ENCODE results near the gene BRMS1.

Gene BRMS1

DNA sequence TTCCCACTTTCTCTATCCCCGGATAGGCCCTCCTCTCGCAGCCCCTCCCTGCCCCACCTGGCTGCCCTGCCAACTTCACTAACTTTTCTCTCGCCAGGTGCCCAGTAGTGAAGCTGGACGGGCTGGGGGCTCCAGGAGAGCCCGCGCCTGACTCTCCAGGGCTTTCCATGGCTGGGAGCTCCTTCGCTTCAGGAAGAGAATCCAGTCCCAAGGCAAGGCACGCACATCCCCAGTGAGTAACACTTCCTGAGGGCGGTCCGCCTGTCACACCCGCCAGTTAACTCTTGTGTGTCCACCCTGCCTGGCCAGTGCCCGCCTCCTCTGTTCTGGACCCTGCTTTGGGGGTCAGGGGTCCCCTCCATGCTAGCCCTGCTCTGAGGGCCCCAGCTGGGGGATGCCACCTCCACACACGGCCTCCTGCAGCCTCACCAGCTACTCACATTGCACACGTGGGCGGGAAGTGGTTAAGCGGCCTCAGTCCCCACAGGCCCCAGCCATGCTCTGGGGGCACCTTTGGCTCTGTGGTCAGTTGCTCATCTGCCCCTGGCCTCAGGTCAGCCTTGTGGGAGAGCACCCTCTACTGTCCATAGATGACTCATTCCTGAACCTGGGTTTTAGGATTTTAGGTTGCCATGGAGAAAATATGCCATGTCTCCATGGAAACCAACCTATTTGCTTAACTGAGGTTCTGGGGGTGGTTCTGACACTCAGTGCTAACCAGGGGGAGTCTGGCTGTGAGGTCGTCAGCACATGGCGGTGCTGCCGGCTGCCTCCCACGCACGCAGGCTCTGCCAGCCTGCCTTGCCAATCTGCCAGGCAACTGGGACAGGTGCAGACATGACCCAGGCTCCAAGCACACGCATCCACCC lies 8.4 kb downstream of the BRMS1 start, which contains the start of gene RIN1:
RIN1 (minus strand) TSS at position 201 of the 869 bp plus-strand sequence; CDS start at position 169, 32 bp downstream.
- peak in 3 of 5 experiments; percentile 17 to 79 (median 59) for DNase-seq

DNA sequence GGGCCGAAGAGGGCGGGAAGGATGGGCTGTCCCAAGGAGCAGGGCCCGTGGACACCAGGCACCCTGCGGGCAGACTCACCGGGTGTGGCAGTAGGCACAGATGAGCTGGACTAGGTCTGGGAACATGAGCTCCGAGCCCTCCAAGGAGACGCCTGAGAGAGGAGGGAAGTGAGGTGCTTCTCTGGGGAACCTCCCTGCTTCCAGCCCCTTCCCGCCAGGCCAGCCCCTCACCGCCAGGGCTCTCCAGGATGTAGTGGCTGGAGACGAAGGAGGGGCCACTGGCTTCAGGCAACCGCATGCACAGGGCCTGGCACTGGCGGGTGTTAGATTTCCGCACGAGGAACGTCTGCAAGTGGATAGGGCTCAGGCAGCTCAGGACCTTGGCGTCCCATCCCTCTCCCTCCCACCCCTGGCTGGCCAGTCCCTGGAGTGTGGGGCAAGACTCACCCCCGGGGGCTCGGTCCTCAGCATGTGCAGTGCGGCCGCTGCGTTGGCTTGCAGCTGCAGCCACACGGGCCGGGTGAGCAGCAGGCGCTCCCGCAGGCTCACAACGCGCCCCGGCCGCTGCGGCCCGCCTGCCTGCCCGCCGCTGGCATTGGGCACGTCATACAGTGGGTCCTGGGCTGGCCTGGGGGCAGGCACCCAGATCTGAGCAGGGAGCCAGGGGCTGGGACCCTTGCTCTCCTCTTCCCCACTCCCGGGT lies 9.2 kb downstream of the BRMS1 start:
- no peak for DNase-seq

DNA sequence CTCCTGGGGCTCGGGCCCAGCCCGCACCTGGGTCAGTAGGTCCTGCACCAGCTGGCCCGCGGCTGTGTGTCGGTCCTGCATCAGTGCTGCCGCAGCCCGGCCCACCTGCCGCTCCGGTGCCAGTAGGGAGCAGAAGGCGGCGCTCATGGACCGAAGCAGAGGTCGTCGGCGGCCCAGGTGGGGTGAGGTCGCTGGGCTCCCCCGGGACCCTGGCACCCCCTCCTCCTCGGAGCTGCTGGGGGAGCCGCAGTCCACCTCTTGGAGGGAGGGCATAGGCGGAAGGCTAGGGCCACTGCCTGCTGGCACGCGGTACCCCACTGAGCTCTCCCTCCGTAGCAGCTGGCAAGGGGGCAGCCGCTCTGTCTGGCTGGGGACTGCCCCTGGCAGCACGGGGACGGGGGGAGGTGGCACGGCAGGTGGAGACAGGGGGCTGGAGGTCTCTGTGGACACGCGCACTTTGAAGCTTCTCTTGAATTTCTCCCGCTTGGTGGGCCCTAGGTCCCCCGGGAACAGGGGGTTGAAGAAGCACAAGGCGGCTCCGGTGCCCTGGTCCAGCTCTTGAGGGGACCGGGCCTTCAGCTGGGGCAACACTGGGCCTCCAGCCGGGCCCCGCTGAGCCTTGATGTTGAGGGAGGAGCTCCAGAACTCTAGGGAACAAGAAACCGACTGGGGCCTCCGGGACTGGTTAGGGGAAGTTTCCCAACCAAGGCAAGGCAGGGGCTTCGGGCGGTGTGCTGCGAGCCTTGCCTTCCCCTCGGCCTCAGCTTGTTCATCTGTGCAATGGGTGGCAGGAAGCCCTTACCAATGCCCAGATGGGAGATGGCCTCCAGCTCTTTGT lies 10.1 kb downstream of the BRMS1 start:
- DNase-seq, result no peak

DNA sequence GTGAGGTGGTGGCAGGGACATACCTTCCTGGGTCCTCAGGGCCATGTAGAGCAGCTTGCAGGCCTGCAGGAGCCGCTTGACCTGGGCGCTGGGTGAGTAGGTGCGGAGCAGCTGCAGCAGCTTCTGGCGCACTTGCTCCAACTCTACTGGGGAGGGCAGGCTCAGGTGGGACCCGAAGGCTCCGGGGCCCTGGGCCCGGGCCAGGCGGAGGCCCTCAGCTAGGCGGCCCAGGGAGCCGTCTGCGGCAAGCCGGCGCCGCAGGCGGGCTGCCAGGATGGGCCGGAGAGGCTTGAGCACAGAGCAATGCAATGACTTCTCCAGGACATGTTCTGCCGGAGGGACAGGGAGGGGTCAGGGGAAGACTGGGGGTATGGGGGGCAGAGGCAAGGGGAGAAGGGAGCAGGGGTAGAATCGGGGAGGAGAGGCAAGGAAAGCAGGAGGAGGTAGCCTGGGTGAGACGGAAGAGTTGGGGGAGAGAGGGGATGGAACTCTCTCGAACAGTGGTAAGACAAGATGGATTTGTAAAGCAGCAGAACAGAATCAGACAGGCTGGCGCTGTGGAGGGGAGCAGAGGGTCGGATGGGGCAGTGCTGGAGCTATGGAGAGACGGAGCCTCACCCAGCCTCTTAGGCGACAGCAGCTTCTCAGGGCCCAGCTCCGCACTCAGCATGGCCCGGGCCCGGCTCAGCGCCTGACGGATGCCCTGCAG lies 10.9 kb downstream of the BRMS1 start:
- no peak for DNase-seq

DNA sequence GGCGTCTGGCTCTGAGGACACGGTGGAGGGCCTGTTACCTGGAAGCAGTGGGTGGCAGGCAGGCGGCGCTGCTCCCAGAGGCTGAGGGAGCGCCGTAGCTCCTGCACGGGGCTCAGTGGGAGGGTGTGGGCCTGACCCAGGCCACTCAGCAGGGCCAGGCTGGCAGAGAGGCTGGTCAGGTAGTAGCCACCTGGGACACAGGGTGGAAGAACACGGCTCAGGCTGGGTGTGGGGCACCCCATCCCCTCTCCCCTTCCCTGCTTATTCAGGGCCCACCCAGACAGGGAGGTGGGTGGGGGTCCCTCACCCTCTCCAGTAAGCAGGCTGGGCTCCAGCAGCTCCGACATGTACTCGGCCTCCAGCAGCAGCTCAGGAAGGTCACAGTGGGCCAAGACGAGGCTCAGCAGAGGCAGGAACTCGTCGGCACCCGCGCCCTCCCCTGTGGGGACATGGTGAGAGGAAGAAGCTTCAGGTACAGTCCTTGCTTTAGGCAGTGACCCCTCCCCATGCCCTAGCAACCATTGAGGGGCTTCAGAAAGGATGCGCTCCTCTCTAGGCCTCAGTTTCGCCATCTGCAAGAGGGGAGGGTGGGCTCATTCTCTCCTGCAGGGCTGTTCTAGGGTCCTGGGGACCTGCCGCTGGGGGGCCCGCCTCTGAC lies 11.6 kb downstream of the BRMS1 start:
- no peak for DNase-seq

DNA sequence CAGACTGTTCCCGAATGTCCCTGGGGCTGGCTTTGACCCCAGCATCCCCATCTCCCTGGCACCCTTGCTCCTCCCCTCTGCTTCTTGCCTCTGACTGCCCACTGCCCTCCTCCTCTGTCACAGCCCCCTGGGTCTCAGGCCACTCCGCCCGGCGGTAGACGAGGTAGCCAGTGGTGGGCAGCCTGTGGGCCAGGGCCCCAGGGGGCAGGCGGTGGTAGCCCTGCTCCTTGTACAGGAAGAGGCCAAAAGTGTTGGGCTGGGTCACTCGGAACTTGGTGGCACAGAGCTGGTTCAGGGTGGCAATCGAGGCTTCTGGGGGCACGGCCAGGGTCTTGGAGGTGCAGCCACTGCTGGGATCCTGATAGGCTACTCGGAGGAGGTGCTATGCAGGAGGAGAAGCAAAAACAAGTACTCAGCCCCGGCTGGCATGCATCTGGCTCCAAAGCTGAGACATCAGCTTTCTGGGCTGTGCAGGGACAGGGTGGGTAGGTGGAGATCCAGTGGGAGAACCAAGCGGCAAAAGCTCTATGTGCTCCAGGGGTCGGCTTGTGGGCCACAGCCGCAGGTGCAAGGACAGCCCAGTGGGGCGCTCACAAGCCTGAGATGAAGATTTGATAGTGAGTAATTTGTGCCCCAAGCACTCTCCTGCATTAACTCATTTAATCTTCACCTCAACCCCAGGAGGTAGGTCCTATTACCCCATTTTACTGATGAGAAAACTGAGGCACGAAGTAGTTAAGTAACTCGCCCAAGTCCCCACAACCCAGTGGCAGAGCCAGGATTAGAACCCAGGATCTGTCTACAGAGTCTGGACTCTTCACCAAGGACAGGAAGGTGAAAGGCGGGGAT lies 12.3 kb downstream of the BRMS1 start:
- DNase-seq, result no peak

DNA sequence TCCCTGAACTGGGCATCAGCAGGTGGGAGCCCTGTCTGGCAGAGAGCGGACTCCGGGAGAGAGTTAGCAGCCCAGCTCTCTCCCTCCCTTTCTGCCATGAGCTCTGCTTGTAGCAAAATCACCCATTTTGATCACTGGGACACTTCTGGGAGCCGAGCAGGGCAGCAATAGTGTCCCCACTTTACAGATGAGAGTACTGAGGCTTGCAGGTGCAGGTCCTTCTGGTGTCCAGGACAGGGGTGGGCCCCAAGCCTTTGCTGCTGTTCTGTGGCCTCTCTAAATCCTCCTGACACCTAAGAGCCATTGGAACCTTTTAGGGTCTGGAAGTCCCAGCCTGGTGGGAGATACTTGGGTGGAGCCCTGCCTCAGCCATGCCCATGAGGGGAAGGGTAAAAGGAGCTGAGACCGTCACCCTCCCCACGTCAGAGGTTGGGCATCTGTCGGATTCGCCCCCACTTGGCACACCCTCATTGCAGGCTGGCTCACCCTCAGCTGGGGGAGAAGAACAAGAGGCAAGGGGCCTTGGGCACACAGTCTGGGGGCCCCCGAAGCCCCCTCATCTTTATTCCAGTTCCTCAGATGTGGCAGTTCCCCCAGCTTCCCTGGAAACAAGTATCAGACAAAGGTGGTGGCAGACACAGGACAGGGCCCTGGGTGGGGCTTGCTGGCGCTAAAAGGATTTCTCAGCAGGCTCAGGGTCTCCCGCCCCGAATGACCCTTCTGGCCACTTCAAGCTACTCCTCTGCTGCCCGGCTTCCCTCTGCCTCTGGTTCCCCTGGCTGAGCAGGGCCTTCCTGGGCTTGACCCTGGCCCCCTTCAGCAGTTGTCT lies 13.1 kb downstream of the BRMS1 start:
- no peak for DNase-seq

DNA sequence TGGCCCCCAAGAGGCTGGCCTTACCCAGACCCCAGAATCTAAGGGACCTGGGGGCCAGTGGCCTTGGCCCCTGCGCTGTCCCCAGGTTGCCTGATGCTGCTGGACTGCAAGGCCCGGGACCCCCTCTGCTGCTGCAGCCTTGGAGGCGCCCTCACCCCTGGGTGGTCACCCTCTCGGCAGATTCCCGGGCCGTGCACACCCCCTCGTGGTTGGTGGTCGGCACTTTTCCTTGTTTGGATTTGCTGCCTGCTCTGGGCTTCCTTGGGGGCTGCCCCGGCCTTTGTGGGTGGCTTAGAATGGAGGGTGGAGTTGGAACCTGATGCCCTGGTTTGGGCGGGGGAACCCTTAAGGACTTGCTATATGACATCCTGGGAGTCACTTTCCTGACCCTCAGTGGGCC lies 14.0 kb downstream of the BRMS1 start:
- DNase-seq, result no peak

DNA sequence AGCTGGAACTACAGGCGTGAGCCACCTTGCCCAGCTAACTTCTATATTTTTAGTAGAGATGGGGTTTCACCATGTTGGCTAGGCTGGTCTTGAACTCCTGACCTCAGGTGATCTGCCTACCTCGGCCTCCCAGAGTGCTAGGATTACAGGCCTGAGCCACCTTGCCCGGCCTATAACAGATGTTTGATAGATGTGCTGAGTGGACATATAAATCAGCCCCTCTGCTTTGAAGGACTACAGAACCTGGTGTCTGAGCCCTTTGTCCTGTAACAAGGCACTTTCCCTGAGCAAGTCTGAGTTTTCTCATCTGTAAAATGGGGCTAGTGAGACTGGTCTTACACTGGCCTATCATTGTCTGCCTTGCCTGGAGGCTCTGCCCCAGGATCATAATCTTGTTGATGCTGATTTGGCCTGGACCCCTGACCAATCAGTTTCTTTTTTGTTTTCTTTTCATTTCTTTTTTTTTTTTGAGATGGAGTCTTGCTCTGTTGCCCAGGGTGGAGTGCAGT lies 15.7 kb downstream of the BRMS1 start:
- DNase-seq, result no peak

DNA sequence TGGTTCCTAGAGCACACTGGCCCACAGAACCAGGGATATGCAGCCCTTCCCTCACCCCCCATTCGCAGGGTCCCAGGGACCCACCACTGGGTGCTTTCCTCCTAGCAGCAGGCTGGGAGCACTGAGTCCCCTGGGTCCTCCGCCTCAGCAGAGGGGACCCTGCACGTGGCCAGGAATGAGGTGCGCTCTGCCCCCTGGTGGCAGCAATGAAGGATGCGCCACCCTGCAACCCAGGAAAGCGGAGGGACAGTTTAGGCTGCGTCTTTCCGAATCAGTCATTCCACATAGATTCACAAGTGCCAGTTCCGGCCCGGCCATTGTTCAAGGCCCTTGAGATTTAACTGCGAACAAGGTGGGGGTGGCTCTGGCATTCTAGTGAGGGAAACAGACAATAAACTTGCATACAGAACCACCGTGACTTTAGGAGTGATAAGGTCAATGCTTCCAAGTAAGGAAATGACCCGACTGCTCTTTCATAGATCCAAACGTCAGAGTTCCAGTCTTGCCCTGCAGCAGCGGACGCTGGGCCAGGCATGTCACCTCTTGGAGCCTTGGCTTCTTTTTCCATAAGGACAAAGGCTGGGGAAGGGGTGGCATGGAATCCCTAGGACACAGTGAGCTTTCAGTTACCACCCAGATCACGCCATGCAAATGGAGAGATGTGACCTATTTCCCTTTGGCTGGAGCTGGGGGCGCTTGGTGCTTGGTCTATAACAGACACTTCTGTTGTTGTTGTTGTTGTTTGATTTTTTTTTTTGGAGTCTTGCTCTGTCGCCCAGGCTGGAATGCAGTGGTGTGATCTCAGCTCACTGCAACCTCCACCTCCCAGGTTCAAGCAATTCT lies 16.4 kb downstream of the BRMS1 start:
- DNase-seq, result peak; percentile 58 to 80 (median 72)

DNA sequence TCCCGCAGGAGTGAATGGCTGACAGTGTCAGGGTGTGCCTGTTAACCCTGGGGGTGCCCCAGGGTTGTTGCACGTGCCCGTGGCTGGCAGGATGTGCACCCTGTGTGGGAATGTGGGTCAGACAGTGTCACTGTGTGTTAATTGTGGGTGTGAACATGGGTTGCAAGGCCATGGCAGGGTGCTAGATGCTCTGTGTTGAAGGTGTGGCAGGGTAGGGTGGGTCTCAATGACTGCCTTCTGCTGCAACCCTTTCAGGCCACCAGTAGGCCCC lies 16.9 kb downstream of the BRMS1 start:
- peak in 1 of 5 experiments; percentile 90 for DNase-seq

DNA sequence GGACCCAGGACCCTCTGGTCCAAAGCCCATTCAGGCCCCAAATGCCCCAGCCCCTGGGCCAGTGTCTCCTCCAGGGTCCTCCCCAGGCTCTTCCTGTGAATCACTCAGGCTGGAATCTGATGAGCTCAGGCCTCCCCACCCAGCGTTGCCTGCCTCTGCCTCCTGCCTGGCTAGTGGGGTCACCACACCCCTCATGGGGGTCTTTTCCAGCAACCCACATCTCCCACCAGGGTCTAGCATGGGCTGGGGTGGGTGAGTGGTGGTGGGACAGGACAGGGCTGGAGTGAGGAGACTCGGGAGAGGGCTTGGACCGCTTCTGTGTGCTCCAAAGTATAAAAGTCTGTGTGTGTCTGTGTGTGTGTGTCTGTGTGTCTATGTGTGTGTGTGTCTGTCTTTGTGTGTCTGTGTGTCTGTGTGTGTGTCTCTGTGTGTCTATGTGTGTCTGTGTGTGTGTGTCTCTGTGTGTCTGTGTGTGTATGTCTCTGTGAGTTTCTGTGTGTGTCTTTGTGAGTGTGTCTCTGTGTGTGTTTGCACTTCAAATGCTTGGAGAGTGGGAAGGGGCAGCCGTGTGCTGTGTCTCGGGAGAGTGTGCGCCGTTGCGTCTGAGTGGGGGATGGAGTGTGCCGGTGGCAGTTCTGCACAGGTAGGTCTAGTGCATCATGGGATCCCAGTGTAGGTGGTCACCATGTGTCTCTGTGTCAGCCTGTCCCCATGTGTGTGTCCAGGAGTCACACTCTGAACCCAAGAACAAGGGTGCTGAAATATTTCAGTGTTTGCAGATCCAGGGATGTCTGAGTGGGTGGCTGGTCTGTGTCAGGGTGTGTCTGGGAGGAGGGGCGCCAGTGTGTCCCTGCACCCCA lies 17.5 kb downstream of the BRMS1 start:
- no peak for DNase-seq

DNA sequence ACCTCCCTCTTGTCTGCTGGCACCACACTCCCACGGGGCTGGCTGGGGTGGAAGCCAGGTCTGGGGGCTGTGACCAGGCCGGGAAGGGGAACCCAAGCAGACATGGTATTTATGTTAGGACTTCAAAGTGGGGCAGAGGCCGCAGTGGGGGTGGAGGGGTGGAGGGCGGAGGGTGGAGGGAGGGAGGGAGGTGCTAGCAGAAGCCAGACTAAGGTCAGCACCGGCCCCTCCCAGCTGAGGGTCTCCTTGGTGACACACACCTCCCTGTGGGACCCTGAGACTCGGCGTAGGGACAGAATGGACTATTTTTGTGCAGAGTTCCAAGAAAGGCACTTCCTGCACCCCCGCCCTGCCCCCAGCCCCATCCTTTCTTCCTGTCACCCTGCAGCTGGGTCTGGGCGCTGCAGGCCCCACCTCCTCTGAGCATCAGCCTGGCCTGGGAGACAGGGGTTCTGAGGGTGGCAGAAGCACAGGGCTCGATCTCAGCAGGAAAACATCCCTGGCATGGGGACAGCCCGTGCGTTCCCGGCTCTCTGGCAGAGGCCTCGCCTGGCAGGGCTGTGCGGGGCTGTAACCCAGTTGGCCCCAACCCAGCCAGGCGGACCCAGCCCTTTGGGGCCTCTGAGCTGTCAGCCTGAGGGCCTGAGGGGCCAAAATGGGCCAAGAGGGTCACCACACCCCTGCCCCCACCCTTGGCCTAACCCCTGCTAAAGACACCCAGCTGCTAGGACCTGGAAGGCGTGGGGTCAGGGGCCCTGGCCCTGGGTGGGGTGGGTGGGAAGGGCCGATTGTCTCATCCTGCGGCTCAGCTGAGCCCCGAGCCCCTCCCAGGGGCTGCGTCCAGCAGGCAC lies 18.4 kb downstream of the BRMS1 start:
- DNase-seq, result no peak

DNA sequence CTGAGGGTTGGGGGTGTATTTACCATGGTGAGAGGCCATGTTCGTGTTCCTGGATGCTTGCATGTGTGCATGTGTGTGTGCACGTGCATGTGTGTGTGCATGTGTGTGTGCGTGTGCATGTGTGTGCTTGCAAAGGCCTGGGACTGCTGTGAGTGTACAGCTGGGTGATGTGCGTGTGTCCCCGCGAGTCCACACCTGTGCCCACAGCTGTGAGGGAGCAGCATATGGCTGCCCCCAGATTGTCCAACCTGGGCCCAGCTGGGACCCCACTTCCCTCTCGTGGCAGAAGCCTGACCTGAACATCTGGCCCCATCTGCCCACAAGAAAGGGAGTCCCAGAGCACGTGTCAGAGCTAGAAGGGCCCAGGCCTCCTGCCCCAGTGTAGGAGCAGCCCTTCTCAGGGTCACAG lies 19.6 kb downstream of the BRMS1 start:
- no peak for DNase-seq

DNA sequence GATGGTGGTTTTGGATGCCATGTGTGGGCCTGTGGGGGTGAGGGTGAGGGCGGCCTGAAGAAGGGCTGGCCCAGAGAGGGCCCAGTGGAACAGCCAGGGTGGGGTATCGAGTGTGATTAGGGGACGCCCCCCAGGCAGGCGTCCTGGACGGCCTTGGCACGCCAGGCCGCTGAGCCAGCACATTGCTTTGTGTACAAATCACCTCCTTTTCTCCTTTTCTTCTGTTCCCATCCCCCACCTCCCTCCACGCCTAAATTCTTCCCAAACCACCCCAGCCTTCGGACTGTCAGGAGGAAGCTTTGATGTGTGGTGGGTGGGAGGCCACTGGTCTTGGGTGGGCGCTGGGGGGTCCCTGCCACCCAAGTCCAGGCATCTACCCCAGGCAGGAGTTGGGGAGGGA lies 20.2 kb downstream of the BRMS1 start:
- DNase-seq, result no peak

DNA sequence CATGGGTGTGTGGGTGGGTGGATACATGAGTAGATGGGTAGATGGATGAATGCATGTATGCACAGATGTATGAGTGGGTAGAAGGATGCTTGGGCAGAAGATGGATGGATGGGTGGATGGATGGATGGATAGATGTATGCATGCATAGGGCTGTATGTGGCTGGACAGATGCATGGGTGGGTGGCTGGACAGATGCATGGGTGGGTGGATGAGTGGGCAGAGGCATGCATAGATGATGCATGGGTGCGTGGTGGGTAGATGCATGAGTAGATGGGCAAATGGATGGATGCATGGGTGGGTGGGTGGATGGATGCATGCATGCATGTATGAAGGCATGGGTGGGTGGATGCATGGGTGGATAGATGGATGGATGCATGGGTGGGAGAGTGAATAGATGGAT lies 21.2 kb downstream of the BRMS1 start:
- DNase-seq, result no peak
